Measurements from ENCODE around the gene KCNJ4.
"Not testable (repeated sequence)": the region's sequence is repeated elsewhere in the genome, so short reads cannot be mapped to it uniquely, and the experiment has no call there.

KCNJ4 gene

GRCh38 chr22:38409916-38410315, 45.1 kb downstream of the KCNJ4 start:
- H3K27ac Mint-ChIP-seq; H3K4me1 Mint-ChIP-seq (ENCODE audit: low read depth); H3K27me3 Mint-ChIP-seq; H3K36me3 Mint-ChIP-seq (ENCODE audit: low read depth); H3K9me3 Mint-ChIP-seq; H3K4me3 Mint-ChIP-seq: not testable (repeated sequence)
- DNase-seq = peak; percentile 18

GRCh38 chr22:38406617-38407016, 48.4 kb downstream of the KCNJ4 start:
- Mint-ChIP-seq H3K27me3 (peaks cover 5% of the 10 kb centered on the region), H3K4me1 (ENCODE audit: low read depth) (no peaks in the 10 kb centered on the region), H3K4me3 (no peak overlapping the region), H3K27ac (no peak overlapping the region), H3K9me3 (no peaks in the 10 kb centered on the region), H3K36me3 (ENCODE audit: low read depth) (no peaks in the 10 kb centered on the region)
- DNase-seq = no peak

DNA sequence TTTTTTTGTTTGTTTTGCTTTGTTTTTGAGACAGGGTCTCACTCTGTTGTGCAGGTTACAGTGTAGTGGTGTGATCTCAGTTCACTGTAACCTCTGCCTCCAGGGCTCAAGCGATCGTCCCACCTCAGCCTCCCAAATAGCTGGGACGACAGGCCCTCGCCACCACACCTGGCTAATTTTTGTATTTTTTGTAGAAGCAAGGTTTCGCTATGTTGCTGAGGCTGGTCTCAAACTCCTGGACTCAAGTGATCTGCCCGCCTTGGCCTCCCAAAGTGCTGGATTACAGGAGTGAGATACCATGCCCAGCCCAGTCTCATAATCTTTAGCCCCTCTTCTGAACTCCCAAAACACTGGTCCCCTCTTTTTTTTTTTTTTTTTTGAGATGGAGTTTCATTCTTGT, 50.6 kb downstream of the KCNJ4 start:
- no peak overlapping the region for H3K27ac Mint-ChIP-seq
- H3K4me1 Mint-ChIP-seq (ENCODE audit: low read depth) = peaks cover 3% of the 10 kb centered on the region
- DNase-seq = no peak
- no peaks in the 10 kb centered on the region for H3K9me3 Mint-ChIP-seq
- no peak overlapping the region for H3K4me3 Mint-ChIP-seq
- H3K27me3 Mint-ChIP-seq = peaks cover 7% of the 10 kb centered on the region
- no peaks in the 10 kb centered on the region for H3K36me3 Mint-ChIP-seq (ENCODE audit: low read depth)

DNA sequence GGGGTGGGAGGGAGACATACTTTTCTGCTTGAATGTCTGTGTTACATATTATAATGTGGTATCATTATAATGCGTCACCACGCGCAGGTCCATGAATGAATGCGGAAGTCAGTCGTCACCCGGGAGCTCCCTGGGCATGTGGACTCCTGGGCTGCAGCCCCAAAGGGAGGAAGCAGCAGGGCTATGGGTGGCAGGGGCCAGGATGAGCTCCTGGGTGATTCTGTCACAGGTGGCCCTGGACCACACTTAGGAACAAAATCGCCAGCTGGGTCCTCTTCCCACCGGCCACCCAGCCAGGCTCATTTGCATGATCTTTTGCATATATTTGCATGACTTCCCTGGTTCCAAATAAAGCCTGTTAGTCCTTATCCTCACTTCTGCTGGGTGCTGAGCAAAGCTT, 51.2 kb downstream of the KCNJ4 start:
- Mint-ChIP-seq H3K4me1 (ENCODE audit: low read depth) (peaks cover 5% of the 10 kb centered on the region), H3K36me3 (ENCODE audit: low read depth) (no peaks in the 10 kb centered on the region), H3K4me3 (no peak overlapping the region), H3K27me3 (peaks cover 7% of the 10 kb centered on the region), H3K9me3 (no peaks in the 10 kb centered on the region), H3K27ac (no peak overlapping the region)
- DNase-seq = no peak

DNA sequence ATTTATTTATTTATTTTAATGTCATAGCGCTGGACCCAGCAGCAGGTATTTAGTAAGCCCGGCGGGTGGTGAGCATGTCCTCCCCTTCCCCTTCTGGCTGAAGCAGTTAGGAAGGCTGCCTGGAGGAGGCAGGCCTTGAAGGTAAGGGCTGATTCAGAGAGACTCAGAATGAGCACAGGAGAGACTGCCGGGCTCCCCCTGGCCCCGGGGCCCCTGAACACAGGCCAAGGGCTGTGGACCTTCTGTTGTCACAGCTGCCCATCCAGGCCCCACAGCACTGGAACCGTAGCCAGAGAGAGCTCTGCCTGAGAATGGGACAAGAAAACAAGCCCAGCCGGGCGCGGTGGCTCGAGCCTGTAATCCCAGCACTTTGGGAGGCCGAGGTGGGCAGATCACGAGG, 52.8 kb downstream of the KCNJ4 start:
- no peak for DNase-seq
- H3K4me1 Mint-ChIP-seq (ENCODE audit: low read depth) = peaks cover 8% of the 10 kb centered on the region
- H3K9me3 Mint-ChIP-seq = no peaks in the 10 kb centered on the region
- H3K27ac Mint-ChIP-seq = no peak overlapping the region
- no peaks in the 10 kb centered on the region for H3K36me3 Mint-ChIP-seq (ENCODE audit: low read depth)
- H3K4me3 Mint-ChIP-seq = no peak overlapping the region
- peaks cover 7% of the 10 kb centered on the region for H3K27me3 Mint-ChIP-seq

GRCh38 chr22:38401336-38402084, 53.5 kb downstream of the KCNJ4 start:
- Mint-ChIP-seq H3K27me3 (peaks cover 9% of the 10 kb centered on the region), H3K27ac (no peak overlapping the region), H3K4me3 (no peak overlapping the region), H3K4me1 (ENCODE audit: low read depth) (peaks cover 14% of the 10 kb centered on the region), H3K36me3 (ENCODE audit: low read depth) (no peaks in the 10 kb centered on the region), H3K9me3 (no peaks in the 10 kb centered on the region)
- DNase-seq = no peak

DNA sequence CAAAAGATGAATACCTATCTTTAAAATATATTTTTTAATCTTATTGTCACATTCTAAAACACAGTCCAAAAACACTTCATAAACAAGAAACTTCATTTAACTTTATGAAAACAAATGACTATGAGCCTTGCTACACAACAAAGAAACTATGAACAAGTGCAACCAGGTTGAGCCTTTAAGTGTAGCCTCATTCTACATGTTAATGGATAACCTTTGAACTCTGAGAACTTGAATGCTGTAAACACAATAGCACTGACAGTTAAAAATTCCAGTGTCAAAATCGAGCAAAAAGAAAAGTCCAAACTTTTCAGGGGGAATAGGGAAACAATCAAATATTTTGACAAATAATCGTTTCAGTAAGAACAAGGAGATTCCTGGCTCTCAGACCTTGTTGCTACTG, 54.7 kb downstream of the KCNJ4 start:
- not testable (repeated sequence) for H3K9me3 Mint-ChIP-seq; DNase-seq; H3K4me3 Mint-ChIP-seq; H3K27ac Mint-ChIP-seq; H3K36me3 Mint-ChIP-seq (ENCODE audit: low read depth)
- H3K27me3 Mint-ChIP-seq = peaks cover 12% of the 10 kb centered on the region
- peaks cover 26% of the 10 kb centered on the region for H3K4me1 Mint-ChIP-seq (ENCODE audit: low read depth)

GRCh38 chr22:38398609-38399461, 56.2 kb downstream of the KCNJ4 start:
- H3K9me3 Mint-ChIP-seq = no peaks in the 10 kb centered on the region
- DNase-seq = peak; percentile 88
- no peaks in the 10 kb centered on the region for H3K36me3 Mint-ChIP-seq (ENCODE audit: low read depth)
- H3K27ac Mint-ChIP-seq = peak overlapping the region; percentile 59
- peaks cover 12% of the 10 kb centered on the region for H3K27me3 Mint-ChIP-seq
- H3K4me3 Mint-ChIP-seq = peak overlapping the region; percentile 79
- peaks cover 35% of the 10 kb centered on the region for H3K4me1 Mint-ChIP-seq (ENCODE audit: low read depth)

GRCh38 chr22:38398181-38398608, 56.8 kb downstream of the KCNJ4 start:
- Mint-ChIP-seq H3K4me3 (peak overlapping the region; percentile 76), H3K27me3 (peaks cover 12% of the 10 kb centered on the region), H3K4me1 (ENCODE audit: low read depth) (peaks cover 41% of the 10 kb centered on the region)
- DNase-seq; H3K27ac Mint-ChIP-seq; H3K36me3 Mint-ChIP-seq (ENCODE audit: low read depth); H3K9me3 Mint-ChIP-seq: not testable (repeated sequence)

DNA sequence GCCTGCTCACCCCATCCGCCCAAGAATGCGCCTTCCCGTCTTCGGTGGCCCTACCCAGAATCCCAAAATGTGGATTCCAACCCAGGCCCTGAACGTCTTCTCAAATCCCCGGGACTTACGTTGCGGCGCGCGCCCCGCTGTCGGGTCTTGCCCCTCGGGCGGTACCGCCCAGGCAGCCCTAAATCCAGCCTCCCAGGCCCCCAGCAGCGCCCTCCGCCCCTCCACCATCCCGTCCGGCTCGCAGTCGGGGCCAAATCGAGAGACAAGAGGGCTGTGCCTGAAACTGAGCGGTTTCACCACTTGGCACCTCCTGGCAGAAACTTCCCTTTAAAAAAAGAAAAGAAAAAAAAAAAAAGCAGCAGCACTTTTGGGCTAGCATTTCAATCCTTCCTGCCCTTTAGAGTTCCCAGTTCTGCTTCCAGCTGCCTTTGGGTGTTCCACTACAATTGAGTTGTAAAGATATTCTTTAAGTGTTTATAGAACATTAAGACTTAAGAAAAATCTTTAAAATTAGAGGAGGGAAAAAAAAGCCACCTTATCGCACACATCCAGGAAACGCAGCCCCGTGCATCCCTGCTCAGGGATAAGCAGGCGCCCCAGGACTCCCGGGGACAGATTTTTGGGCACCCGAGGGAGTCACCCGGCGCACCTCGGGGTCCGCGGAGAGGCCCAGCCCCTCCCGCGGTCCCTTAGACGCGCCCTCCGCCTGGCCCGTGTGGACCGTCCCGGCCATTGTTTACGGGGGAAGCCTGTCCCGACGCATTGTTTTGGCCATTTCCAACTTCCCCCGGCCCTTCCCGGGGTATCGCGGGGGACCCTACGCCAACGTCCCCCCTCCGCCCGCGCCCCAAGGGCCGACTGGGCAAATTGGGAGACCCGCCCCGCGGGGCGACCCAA, 57.6 kb downstream of the KCNJ4 start:
- peak overlapping the region; percentile 76 for H3K4me3 Mint-ChIP-seq
- H3K27me3 Mint-ChIP-seq = peaks cover 12% of the 10 kb centered on the region
- H3K4me1 Mint-ChIP-seq (ENCODE audit: low read depth) = peaks cover 48% of the 10 kb centered on the region
- H3K36me3 Mint-ChIP-seq (ENCODE audit: low read depth) = no peaks in the 10 kb centered on the region
- H3K27ac Mint-ChIP-seq = peak overlapping the region; percentile 29
- DNase-seq = peak; percentile 54
- H3K9me3 Mint-ChIP-seq = no peaks in the 10 kb centered on the region

GRCh38 chr22:38396440-38397069, 58.4 kb downstream of the KCNJ4 start:
- Mint-ChIP-seq H3K4me1 (ENCODE audit: low read depth) (peaks cover 48% of the 10 kb centered on the region), H3K27ac (peak overlapping the region; percentile 57), H3K4me3 (peak overlapping the region; percentile 76), H3K27me3 (peaks cover 12% of the 10 kb centered on the region)
- not testable (repeated sequence) for H3K9me3 Mint-ChIP-seq; H3K36me3 Mint-ChIP-seq (ENCODE audit: low read depth); DNase-seq

GRCh38 chr22:38395944-38396343, 59.1 kb downstream of the KCNJ4 start:
- peak overlapping the region; percentile 76 for H3K4me3 Mint-ChIP-seq
- DNase-seq; H3K36me3 Mint-ChIP-seq (ENCODE audit: low read depth); H3K9me3 Mint-ChIP-seq; H3K27me3 Mint-ChIP-seq: not testable (repeated sequence)
- peaks cover 50% of the 10 kb centered on the region for H3K4me1 Mint-ChIP-seq (ENCODE audit: low read depth)
- peak overlapping the region; percentile 57 for H3K27ac Mint-ChIP-seq

- H3K4me3 Mint-ChIP-seq = peak overlapping the region; percentile 76
These were observed 59.9 kb downstream of the KCNJ4 start for GRCh38 chr22:38394929-38395624.

More at GRCh38 chr22:38394929-38395624, 59.9 kb downstream of the KCNJ4 start:
- not testable (repeated sequence) for DNase-seq; H3K27ac Mint-ChIP-seq; H3K9me3 Mint-ChIP-seq; H3K36me3 Mint-ChIP-seq (ENCODE audit: low read depth); H3K27me3 Mint-ChIP-seq
- H3K4me1 Mint-ChIP-seq (ENCODE audit: low read depth) = peaks cover 53% of the 10 kb centered on the region
